IMR-90 (cell line): ENCODE results near the gene CDH7. TPM values are rescaled to one million over a fixed set of nuclear protein-coding genes. Genes with fewer than 3 reads are reported as not detected.

Source experiments
- ATAC-seq: fragments of 200-7000 bp; cut with Tn5 transposase; 2 replicates; pipeline ENCODE4 v1.9.1; 2020; ENCODE audit warnings: low read depth, mild to moderate bottlenecking, moderate library complexity
- BruUV-seq: library from RNA; stranded (reverse); fragments of 400-500 nt; replicated peaks from 2 replicates; lab custom pipeline; 2021; lab: Mats Ljungman, UMichigan
- CTCF ChIA-PET: fragments of 300-600 bp; formaldehyde crosslinking; extraction: SDS; loops from one replicate; lab custom pipeline; 2021; ENCODE audit warnings: antibody characterized with exemption; lab: Yijun Ruan, JAX
- POLR2A ChIA-PET: fragments of 300-600 bp; sonication (Branson Sonifier 250); formaldehyde crosslinking; loops from one replicate; lab custom pipeline; 2022; ENCODE audit warnings: antibody characterized with exemption; ENCODE audit not compliant: unreplicated experiment; lab: Charles Lee
- DNase-seq: peaks from one replicate; pipeline ENCODE4 v3.0.0; 2013
- H2AFZ ChIP-seq: replicated peaks from 2 replicates; pipeline ENCODE3; 2013; ENCODE audit warnings: low read length, mild to moderate bottlenecking; ENCODE audit not compliant: poor library complexity
- H2AK5ac ChIP-seq: 2 replicates; pipeline ENCODE4 v1.6.1; 2013; ENCODE audit warnings: low read depth, low read length, inconsistent platforms
- H2AK9ac ChIP-seq: replicated peaks from 2 replicates; pipeline ENCODE3; 2013; ENCODE audit warnings: mild to moderate bottlenecking, low read depth, low read length, moderate library complexity; ENCODE audit not compliant: poor library complexity
- H2BK120ac ChIP-seq: 2 replicates; pipeline ENCODE4 v1.6.1; 2013; ENCODE audit warnings: low read depth, low read length, inconsistent platforms
- H2BK15ac ChIP-seq: 3 replicates; pipeline ENCODE4 v1.6.1; 2013; ENCODE audit warnings: low read depth, low read length, inconsistent platforms
- H2BK20ac ChIP-seq: 2 replicates; pipeline ENCODE4 v1.6.1; 2013; ENCODE audit warnings: low read depth, mild to moderate bottlenecking, inconsistent platforms, low read length, moderate library complexity
- H2BK5ac ChIP-seq: 2 replicates; pipeline ENCODE4 v1.6.1; 2013; ENCODE audit warnings: mild to moderate bottlenecking, low read depth, low read length, inconsistent platforms; ENCODE audit not compliant: poor library complexity, severe bottlenecking
- H3K14ac ChIP-seq: replicated peaks from 2 replicates; pipeline ENCODE4 v1.6.1; 2013; ENCODE audit warnings: low read depth, low read length, inconsistent platforms
- H3K18ac ChIP-seq: 2 replicates; pipeline ENCODE4 v1.6.1; 2013; ENCODE audit warnings: low read depth, low read length, control low read depth
- H3K23ac ChIP-seq: 2 replicates; pipeline ENCODE4 v1.6.1; 2013; ENCODE audit warnings: low read depth, low read length, inconsistent platforms
- H3K27ac ChIP-seq: 2 replicates; pipeline ENCODE4 v1.5.1; 2013; ENCODE audit warnings: mild to moderate bottlenecking, control low read depth, low read length; ENCODE audit not compliant: insufficient read depth
- H3K27me3 ChIP-seq: 2 replicates; pipeline ENCODE4 v1.6.1; 2013; ENCODE audit warnings: low read length; ENCODE audit not compliant: control insufficient read depth, insufficient read depth
- H3K36me3 ChIP-seq: 2 replicates; pipeline ENCODE4 v1.6.1; 2013; ENCODE audit warnings: low read length, mixed read lengths; ENCODE audit not compliant: control insufficient read depth, insufficient read depth
- H3K4ac ChIP-seq: 2 replicates; pipeline ENCODE4 v1.6.1; 2013; ENCODE audit warnings: low read depth, low read length, inconsistent platforms
- H3K4me1 ChIP-seq: 2 replicates; pipeline ENCODE4 v1.6.1; 2013; ENCODE audit warnings: low read length, mixed read lengths; ENCODE audit not compliant: control insufficient read depth, insufficient read depth
- H3K4me2 ChIP-seq: 2 replicates; pipeline ENCODE4 v1.6.1; 2013; ENCODE audit warnings: low read depth, mild to moderate bottlenecking, control low read depth, low read length, moderate library complexity
- H3K4me3 ChIP-seq: 2 replicates; pipeline ENCODE4 v1.5.1; 2013; ENCODE audit warnings: low read depth, mild to moderate bottlenecking, control low read depth, low read length, moderate library complexity; ENCODE audit not compliant: insufficient read depth
- H3K56ac ChIP-seq: 2 replicates; pipeline ENCODE4 v1.6.1; 2013; ENCODE audit warnings: low read length, inconsistent platforms; ENCODE audit not compliant: insufficient read depth; ENCODE audit errors: extremely low read depth
- H3K79me1 ChIP-seq, 2 experiments: 2 replicates each; pipeline ENCODE4 v1.6.1; 2013; ENCODE audit warnings: low read length in 2 of 2, inconsistent platforms in 1 of 2, low read depth in 1 of 2
- H3K9ac ChIP-seq: 2 replicates; pipeline ENCODE4 v1.6.1; 2013; ENCODE audit warnings: low read depth, low read length, control low read depth
- H3K9me1 ChIP-seq: 2 replicates; pipeline ENCODE4 v1.6.1; 2013; ENCODE audit warnings: low read length, inconsistent platforms; ENCODE audit not compliant: insufficient read depth
- H3K9me3 ChIP-seq: 2 replicates; pipeline ENCODE4 v1.6.1; 2013; ENCODE audit warnings: low read length; ENCODE audit not compliant: control insufficient read depth, insufficient read depth
- H4K20me1 ChIP-seq: 2 replicates; pipeline ENCODE4 v1.6.1; 2013; ENCODE audit warnings: low read length, inconsistent platforms; ENCODE audit not compliant: insufficient read depth
- H4K5ac ChIP-seq: 2 replicates; pipeline ENCODE4 v1.6.1; 2013; ENCODE audit warnings: mild to moderate bottlenecking, low read depth, low read length, control low read depth
- H4K8ac ChIP-seq, 2 experiments: 2 replicates each; pipeline ENCODE4 v1.6.1; 2013; ENCODE audit warnings: low read depth in 2 of 2, low read length in 2 of 2, control low read depth in 1 of 2, inconsistent platforms in 1 of 2
- H4K91ac ChIP-seq: 2 replicates; pipeline ENCODE4 v1.6.1; 2013; ENCODE audit warnings: low read depth, low read length, inconsistent platforms; ENCODE audit not compliant: insufficient read depth
- BHLHE40 ChIP-seq: fragments of 150-350 bp; IDR thresholded peaks from 2 replicates; pipeline ENCODE4 v1.6.1; 2016; ENCODE audit warnings: mild to moderate bottlenecking, low read depth, low read length
- CEBPB ChIP-seq: IDR thresholded peaks from 2 replicates; pipeline ENCODE4 v1.6.1; 2012; ENCODE audit warnings: low read depth, low read length, improper control_type of control experiment
- CHD1 ChIP-seq: IDR thresholded peaks from 2 replicates; pipeline ENCODE4 v1.6.1; 2012; ENCODE audit warnings: low read depth, low read length, improper control_type of control experiment
- FOS ChIP-seq: fragments of 150-350 bp; IDR thresholded peaks from 2 replicates; pipeline ENCODE4 v1.6.1; 2016; ENCODE audit warnings: low read depth, low read length
- MAFK ChIP-seq: IDR thresholded peaks from 2 replicates; pipeline ENCODE4 v1.6.1; 2012; ENCODE audit warnings: low read depth, low read length, improper control_type of control experiment
- MAZ ChIP-seq: IDR thresholded peaks from 2 replicates; pipeline ENCODE4 v1.6.1; 2012; ENCODE audit warnings: low read depth, mild to moderate bottlenecking, low read length, improper control_type of control experiment, moderate library complexity, borderline replicate concordance
- MXI1 ChIP-seq: IDR thresholded peaks from 2 replicates; pipeline ENCODE4 v1.6.1; 2012; ENCODE audit warnings: low read depth, mild to moderate bottlenecking, low read length, moderate library complexity, borderline replicate concordance
- NFE2L2 ChIP-seq: fragments of 150-350 bp; IDR thresholded peaks from 2 replicates; pipeline ENCODE4 v1.6.1; 2016; ENCODE audit warnings: low read depth, mild to moderate bottlenecking, low read length
- POLR2A ChIP-seq: IDR thresholded peaks from 2 replicates; pipeline ENCODE4 v1.6.1; 2012; ENCODE audit warnings: mild to moderate bottlenecking, low read depth, low read length
- RAD21 ChIP-seq: IDR thresholded peaks from 2 replicates; pipeline ENCODE4 v1.6.1; 2012; ENCODE audit warnings: low read length, improper control_type of control experiment
- RCOR1 ChIP-seq: IDR thresholded peaks from 2 replicates; pipeline ENCODE4 v1.6.1; 2012; ENCODE audit warnings: mild to moderate bottlenecking, low read length, improper control_type of control experiment; ENCODE audit not compliant: insufficient replicate concordance
- RFX5 ChIP-seq: IDR thresholded peaks from 2 replicates; pipeline ENCODE4 v1.8.0; 2012; ENCODE audit warnings: low read depth, mild to moderate bottlenecking, low read length, moderate library complexity
- SMC3 ChIP-seq: fragments of 150-350 bp; IDR thresholded peaks from 2 replicates; pipeline ENCODE4 v1.6.1; 2016; ENCODE audit warnings: low read depth, mild to moderate bottlenecking, antibody characterized with exemption, low read length, moderate library complexity
- WGBS, 2 experiments: methylation state at CpG; one replicate each; pipeline versions ENCODE4 v1.1.5 to v1.1.7; 2013; ENCODE audit warnings: missing lambda C conversion rate in 2 of 2; ENCODE audit not compliant: insufficient read length in 1 of 2; ENCODE audit errors: extremely low coverage in 2 of 2; 5-methylcytosine and 5-hydroxymethylcytosine counted together
- dilution Hi-C: fragments of 300-500 bp; cut with HindIII; formaldehyde crosslinking; loops from one replicate; pipeline ENCODE4 v1.14.3; 2018; ENCODE audit warnings: low sequenced_read_pairs; ENCODE audit not compliant: unreplicated experiment
- in situ Hi-C: fragments of 300-500 bp; cut with MboI; formaldehyde crosslinking; loops from 3 replicates; pipeline ENCODE4 v1.14.3; 2019; ENCODE audit warnings: low sequenced_read_pairs, inconsistent platforms, mixed read lengths
- intact Hi-C: fragments of 100-400 bp; cut with micrococcal nuclease; formaldehyde crosslinking; loops from 2 replicates; pipeline ENCODE4 v1.10.0; 2022
- polyA plus RNA-seq, 3 experiments: library from polyadenylated mRNA; depleted of rRNA; stranded (reverse); fragments of >200 nt; gene quantifications; 2 replicates each; pipeline ENCODE4 v1.2.3, GENCODE V29; 2012; ENCODE audit warnings: low replicate concordance in 1 of 3
- total RNA-seq: library from RNA; depleted of rRNA; stranded (reverse); fragments of >200 nt; gene quantifications from 2 replicates; pipeline ENCODE4 v1.2.3, GENCODE V29; 2012
- TF ChIP-seq, protein P1 (sequence below): fragments of 150-350 bp; IDR thresholded peaks from 2 replicates; pipeline ENCODE4 v1.6.1; 2017; ENCODE audit warnings: mild to moderate bottlenecking, antibody characterized with exemption, low read length, low read depth
- TF ChIP-seq, protein P2 (sequence below): conservative IDR thresholded peaks from 2 replicates; pipeline ENCODE4 v1.5.1; 2012; ENCODE audit warnings: mild to moderate bottlenecking, low read depth, low read length, improper control_type of control experiment
- TF ChIP-seq, protein P3 (sequence below): fragments of 150-350 bp; IDR thresholded peaks from 2 replicates; pipeline ENCODE4 v1.6.1; 2016; ENCODE audit warnings: low read depth, mild to moderate bottlenecking, low read length, moderate library complexity, borderline replicate concordance

The CDH7 gene
- total and polyA plus RNA-seq, 2 of the 4 experiments (the other 2 are of a cell fraction), result not detected

- Histone ChIP-seq H3K56ac (no peak overlapping the region), H2AK9ac (no peak overlapping the region), H2BK5ac (no peak overlapping the region), H2BK120ac (no peak overlapping the region), H2AK5ac (no peak overlapping the region), H3K23ac (no peak overlapping the region), H3K4ac (no peak overlapping the region), H3K36me3 (no peaks in the 10 kb centered on the region), H3K9me1 (no peaks in the 10 kb centered on the region), H3K4me3 (no peak overlapping the region), H2BK20ac (no peak overlapping the region), H3K9me3 (peaks cover 9% of the 10 kb centered on the region; the same call in 1 of the 2 replicates), H3K9ac (no peak overlapping the region), H3K27ac (no peak overlapping the region), H4K20me1 (no peaks in the 10 kb centered on the region), H3K14ac (no peak overlapping the region), H4K91ac (no peak overlapping the region), H4K8ac (no peak overlapping the region), H3K27me3 (no peaks in the 10 kb centered on the region), H4K5ac (no peak overlapping the region), H3K18ac (no peak overlapping the region), H3K79me1 (no peaks in the 10 kb centered on the region), H2AFZ (no peak overlapping the region), H2BK15ac (no peak overlapping the region), H3K4me1 (no peaks in the 10 kb centered on the region), H3K4me2 (no peak overlapping the region)
- no peak for ATAC-seq
- no peak for TF ChIP-seq RAD21
- TF ChIP-seq RFX5, result no peak
- no peak for TF ChIP-seq BHLHE40
- TF ChIP-seq CHD1, result no peak
- TF ChIP-seq MAZ, result no peak
- TF ChIP-seq, protein P1, sequence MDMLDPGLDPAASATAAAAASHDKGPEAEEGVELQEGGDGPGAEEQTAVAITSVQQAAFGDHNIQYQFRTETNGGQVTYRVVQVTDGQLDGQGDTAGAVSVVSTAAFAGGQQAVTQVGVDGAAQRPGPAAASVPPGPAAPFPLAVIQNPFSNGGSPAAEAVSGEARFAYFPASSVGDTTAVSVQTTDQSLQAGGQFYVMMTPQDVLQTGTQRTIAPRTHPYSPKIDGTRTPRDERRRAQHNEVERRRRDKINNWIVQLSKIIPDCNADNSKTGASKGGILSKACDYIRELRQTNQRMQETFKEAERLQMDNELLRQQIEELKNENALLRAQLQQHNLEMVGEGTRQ, result no peak
- no peak for TF ChIP-seq POLR2A
- TF ChIP-seq, protein P2, sequence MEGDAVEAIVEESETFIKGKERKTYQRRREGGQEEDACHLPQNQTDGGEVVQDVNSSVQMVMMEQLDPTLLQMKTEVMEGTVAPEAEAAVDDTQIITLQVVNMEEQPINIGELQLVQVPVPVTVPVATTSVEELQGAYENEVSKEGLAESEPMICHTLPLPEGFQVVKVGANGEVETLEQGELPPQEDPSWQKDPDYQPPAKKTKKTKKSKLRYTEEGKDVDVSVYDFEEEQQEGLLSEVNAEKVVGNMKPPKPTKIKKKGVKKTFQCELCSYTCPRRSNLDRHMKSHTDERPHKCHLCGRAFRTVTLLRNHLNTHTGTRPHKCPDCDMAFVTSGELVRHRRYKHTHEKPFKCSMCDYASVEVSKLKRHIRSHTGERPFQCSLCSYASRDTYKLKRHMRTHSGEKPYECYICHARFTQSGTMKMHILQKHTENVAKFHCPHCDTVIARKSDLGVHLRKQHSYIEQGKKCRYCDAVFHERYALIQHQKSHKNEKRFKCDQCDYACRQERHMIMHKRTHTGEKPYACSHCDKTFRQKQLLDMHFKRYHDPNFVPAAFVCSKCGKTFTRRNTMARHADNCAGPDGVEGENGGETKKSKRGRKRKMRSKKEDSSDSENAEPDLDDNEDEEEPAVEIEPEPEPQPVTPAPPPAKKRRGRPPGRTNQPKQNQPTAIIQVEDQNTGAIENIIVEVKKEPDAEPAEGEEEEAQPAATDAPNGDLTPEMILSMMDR, result no peak
- no peak for TF ChIP-seq CEBPB
- TF ChIP-seq, protein P3, sequence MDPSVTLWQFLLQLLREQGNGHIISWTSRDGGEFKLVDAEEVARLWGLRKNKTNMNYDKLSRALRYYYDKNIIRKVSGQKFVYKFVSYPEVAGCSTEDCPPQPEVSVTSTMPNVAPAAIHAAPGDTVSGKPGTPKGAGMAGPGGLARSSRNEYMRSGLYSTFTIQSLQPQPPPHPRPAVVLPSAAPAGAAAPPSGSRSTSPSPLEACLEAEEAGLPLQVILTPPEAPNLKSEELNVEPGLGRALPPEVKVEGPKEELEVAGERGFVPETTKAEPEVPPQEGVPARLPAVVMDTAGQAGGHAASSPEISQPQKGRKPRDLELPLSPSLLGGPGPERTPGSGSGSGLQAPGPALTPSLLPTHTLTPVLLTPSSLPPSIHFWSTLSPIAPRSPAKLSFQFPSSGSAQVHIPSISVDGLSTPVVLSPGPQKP, result no peak
- TF ChIP-seq MAFK, result no peak
- TF ChIP-seq SMC3, result no peak
- TF ChIP-seq NFE2L2, result no peak
- no peak for TF ChIP-seq RCOR1
- TF ChIP-seq MXI1, result no peak
- TF ChIP-seq FOS, result no peak
- POLR2A ChIA-PET, result no interaction called here
- no TSS peak for BruUV-seq
- CTCF ChIA-PET, result no interaction called here
- in situ Hi-C loops, result no loop called here
- dilution Hi-C loops, result no loop called here
- WGBS, 2 experiments, result no CpG with 5 or more reads among the region's 3 CpGs
- intact Hi-C loops, result no loop called here
- no peak for DNase-seq
Observed at GRCh38 chr18:65924904-65925303, 174.1 kb downstream of the CDH7 start.
